DMS 273 (cell line): ENCODE data around the gene TIMM21.
A peak's percentile ranks its signal among the peaks of the same experiment; 100 is the strongest.

ENCODE experiments used
- DNase-seq: peaks from one replicate; lab custom pipeline; 2025; ENCODE audit not compliant: unreplicated experiment; lab: John Stamatoyannopoulos, UW

TIMM21 gene

DNA sequence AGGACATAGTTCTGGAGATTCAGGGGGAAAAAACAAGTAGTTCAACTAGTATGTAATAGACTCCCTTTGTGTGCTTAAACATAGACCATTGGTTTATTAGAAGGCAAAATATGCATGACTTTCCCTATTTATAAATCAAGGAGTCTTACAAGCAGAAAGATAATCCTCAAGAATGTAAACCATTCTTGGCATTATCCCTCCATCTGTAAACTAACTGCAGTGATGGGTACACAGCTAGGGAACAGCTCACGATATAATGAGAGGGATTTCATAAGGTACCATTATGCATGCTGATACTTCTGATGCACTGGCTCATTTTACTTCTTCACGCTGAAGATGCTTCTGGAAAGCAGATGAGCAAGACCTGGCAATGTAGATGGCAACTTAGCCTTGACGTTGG, 1.6 kb upstream of the TIMM21 start:
- DNase-seq, result no peak

GRCh38 chr18:74147491-74147778, 888 bp upstream of the TIMM21 start:
- DNase-seq, result no peak

DNA sequence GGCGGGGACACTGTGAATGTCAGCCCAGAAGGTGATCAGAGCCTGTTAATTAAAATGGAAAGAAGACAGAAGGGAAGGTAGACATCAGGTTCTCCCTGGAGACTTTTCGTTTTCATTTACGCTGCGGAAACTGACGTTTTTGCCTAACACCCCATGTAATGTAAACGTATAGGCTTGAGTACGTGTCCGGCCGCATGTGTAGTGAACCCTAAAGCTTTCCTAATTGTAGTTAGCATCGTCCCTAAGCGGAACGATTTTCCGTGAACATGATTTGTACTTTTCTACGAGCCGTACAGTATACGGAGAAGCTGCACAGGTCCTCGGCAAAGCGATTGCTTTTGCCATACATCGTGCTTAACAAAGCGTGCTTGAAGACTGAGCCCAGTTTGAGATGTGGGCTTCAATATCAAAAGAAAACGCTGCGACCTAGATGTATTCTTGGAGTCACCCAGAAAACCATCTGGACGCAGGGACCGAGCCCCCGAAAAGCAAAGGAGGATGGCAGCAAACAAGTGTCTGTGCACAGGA, 284 bp downstream of the TIMM21 start:
- peak; percentile 38 for DNase-seq

DNA sequence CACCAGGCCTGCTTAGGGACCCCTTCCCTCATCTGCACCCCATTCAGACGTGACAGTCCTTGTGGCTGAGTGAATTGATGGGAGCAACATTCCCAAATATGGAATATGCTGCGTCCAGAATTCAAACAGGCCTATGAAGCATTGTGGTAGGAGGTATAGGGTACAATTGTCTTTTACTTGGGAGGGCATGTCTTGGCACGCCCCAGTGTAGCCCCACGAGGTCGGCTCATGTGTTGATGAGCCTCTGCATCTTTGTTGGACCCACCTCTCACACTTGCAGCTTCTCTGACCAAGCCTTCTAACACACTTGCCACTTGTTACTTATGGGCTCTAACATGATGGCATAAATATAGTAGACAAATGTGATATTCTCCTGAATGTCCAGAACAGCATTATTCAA, 1.6 kb downstream of the TIMM21 start:
- DNase-seq, result peak; percentile 5

GRCh38 chr18:74152270-74152669, 3.9 kb downstream of the TIMM21 start:
- no peak for DNase-seq

- DNase-seq, result no peak
Measured at GRCh38 chr18:74152857-74153256, 4.5 kb downstream of the TIMM21 start.

DNA sequence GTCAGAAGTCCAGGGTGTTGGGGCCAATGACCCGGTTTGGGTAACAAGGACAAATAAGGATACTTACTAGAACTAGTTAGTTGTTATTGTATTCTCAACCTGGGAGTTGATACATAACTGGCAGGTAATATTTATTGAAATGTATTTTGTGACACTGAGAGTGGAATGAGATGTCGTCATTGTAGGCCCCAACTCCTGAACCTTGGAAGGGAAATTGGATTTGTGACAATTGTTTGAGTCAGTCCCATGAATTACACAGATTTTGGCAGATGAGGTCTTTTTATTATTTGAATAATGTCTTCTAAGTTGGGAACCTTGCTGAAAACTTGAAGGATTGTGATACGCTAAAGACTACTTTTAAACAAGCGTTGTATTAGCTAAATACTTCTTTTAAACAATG, 5.1 kb downstream of the TIMM21 start:
- DNase-seq, result no peak

DNA sequence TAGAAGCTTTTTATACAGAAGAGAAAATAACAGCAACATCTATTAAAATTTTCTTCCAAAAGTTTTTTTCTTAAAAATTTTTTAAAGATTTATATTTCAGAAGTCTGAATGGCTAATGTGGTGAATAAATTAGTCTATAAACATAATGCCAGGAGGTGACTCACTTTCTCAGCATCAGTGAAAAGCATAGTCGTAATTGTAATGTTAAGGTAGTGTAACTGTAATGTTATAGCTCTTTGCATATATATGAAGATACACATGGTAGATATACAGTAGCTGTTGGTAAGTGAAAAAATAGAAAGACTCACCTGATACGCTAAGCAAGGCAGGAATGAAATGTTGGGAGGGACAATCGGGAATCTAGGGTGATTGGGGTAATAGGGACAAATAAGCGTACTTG, 5.5 kb downstream of the TIMM21 start:
- no peak for DNase-seq

DNA sequence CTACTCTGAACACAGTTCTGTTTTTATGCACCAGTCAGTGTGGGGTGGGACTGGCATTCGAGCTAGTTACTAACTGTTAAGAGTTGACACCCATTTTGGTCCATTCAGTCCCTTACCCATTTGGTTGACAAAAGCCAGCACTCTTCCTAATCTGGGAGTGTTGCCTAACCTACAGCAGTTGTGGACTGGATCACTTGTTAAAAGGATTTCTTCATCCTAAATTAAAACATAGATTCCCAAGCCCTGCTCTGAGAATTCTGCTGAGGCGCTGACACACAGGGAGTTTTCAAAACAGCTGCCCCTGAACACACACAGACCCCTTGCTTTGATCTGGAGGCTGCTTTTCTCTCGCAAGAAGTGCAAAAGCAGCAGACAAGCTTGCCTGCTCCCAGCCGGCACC, 6.4 kb downstream of the TIMM21 start:
- DNase-seq, result no peak

DNA sequence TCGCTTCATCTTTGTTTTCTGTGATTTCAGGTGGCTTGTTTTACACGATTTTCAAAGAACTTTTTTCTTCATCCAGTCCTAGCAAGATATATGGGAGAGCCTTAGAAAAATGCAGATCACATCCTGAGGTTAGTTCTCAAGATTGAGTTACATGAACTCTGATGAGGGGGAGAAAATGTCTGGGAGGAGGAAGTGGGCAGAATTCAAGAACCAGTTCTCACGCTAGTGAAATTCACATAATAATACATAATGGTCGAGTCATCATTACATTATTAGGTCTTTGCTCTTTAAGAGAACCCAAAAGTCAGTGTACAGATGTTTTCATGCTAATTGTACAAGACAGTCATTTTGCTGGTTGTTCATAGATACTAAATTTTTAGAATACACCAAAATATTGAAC, 7.0 kb downstream of the TIMM21 start:
- no peak for DNase-seq

DNA sequence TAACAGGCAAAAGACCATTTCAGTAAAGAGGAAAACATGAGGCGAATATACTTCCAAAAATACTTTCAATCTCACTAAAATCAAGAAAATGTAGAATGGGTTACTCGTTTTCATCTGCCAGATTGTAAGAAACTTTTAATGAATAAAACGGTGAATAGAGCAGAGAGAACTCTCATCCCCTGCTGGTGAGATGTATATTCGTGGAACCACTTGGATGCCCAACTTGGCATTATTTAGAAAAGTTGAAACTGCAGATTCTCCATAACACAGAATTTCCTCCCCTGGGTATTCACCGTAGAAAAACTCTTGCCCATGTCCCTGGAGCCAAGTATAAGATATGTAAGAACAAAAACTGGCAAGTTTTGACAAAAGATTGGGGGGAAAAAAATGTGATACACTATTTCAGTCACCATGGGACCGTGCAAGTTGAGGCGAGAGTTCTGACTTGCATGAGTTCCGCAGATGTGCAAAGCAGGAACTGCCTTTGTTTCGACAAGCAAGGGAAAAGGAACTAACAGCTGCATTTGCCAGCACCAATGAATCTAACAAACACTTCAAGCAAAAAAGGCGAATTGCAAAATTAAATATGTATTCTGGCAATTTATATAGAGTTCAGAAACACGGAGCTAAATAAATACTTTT, 14.8 kb downstream of the TIMM21 start:
- peak; percentile 7 for DNase-seq

- no peak for DNase-seq
Measured at GRCh38 chr18:74166386-74166785, 18.1 kb downstream of the TIMM21 start.

DNA sequence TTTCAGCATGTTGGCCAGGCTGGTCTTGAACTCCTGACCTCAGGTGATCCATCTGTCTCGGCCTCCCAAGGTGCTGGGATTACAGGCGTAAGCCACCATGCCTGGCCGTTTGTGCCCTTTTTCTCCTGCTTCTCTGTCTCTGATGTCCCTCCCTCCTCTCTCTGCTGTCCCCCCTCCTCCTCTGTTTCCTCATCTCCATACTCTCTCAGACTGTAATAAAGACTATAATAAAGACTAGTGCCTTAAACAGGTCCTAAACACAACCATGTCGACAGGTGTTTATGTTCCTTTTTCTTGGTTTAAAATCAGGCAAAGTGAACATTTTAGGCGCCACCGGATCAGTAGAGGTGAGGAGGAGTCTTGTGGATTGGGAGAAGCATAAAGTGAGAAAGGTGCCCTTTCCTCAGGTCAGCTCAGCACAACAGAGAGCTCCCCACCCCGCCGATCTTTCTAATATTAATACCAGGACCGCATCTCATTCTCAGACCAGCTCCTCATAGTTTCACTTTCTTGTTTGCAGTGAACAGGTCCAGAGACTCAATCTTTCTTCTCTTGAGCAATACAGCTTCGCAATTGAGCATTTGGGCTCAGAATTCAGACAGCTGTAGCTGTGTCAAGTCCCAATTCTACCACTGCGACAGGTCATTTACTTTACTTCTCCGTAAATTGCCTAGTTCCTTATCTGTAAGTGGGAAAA, 23.7 kb downstream of the TIMM21 start:
- DNase-seq, result no peak

GRCh38 chr18:74172697-74173433, 24.5 kb downstream of the TIMM21 start:
- DNase-seq, result peak; percentile 8

DNA sequence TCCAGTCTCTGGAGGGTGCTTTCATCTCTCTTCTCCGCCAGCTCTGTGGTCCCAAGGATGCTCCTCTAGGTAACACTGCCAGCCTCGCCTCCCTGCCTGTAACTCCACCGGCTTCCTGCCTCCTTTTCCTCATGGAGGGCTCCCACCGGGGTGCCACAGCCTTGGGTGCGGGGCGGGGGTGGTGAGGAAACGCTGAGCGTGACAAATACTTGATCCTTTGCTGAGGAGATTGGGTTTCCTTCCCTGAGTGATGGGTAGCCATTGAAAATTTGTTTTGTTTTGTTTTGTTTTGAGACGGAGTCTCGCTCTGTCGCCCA, 25.1 kb downstream of the TIMM21 start:
- DNase-seq, result no peak

GRCh38 chr18:74175658-74176057, 27.3 kb downstream of the TIMM21 start:
- no peak for DNase-seq

DNA sequence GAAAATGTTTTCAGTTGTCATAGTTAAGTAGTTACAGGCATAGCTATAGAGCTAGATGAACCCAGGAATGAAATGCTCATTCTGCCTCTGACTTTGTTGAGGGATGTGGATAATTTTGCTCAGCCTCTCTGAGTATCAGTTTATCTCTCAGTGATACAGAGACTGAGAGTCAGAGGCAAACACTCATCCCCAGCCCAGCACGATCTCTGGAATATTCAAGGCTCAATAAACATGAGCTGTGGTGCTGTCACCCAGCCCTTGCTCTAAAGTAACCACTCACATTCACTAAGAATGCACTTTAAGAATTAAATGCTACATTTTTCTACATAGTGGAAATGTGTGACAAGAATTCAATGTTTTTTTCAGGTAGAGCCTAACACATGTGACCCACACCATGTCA, 30.6 kb downstream of the TIMM21 start:
- DNase-seq, result no peak

- DNase-seq, result no peak
Measured at GRCh38 chr18:74179623-74180199, 31.4 kb downstream of the TIMM21 start.

GRCh38 chr18:74182335-74182734, 34.0 kb downstream of the TIMM21 start:
- DNase-seq, result no peak

GRCh38 chr18:74183130-74183529, 34.8 kb downstream of the TIMM21 start:
- no peak for DNase-seq

GRCh38 chr18:74184875-74185274, 36.6 kb downstream of the TIMM21 start:
- no peak for DNase-seq

- no peak for DNase-seq
Measured at GRCh38 chr18:74185860-74186259, 37.5 kb downstream of the TIMM21 start.
